ENCODE data around the gene LMOD2. TPM values are rescaled to one million over a fixed set of nuclear protein-coding genes. Genes with fewer than 3 reads are reported as not detected.

Gene LMOD2
- total RNA-seq, 4 donors from 2014 or later: not detected

DNA sequence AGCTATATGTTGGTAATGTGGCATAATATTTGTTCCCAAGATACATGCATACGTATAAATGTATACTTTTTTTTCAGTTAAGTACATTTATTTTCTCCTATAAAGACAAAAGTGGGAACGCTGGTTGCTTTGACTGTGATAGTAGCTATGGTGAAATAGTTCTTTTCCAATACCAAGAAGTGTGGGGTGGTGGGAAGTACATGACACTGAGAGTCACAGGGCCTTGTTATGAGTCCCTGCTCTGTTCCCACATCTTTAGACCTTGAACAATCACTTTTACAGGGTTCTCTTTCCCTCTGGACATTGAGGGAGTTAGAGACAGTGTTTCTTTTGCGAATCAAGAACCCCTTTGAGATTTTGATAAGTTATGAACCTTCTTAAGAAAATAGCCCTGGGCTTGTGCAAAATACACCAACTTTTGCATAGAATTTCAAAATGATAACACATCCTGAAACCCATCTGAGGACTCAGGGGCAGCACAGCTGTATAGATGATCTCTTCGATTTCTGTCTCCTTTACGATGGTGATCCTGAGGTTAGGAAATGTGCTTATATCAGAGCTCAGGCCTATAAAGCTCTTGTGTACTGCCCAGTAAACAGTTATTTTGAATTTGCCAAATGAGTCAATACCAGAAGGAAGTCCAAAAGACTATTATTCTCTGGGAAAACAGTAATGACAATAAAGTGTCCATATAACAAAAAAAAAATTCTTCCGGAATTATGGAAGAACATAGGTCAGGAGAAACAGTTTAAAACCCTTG, 1.1 kb downstream of the LMOD2 start:
- no peaks in the 10 kb centered on the region for H3K9me3 ChIP-seq
- no peaks in the 10 kb centered on the region for H3K4me1 ChIP-seq
- 87 to 91% methylated on average over 6 of the region's 6 CpGs for WGBS, 2 donors
- intact Hi-C loops (cut with DNase I): no loop called here
- H3K27ac ChIP-seq: no peak overlapping the region
- TF ChIP-seq POLR2A (IDR thresholded peaks at IDR 0.05): no peak
- TF ChIP-seq, protein P1, sequence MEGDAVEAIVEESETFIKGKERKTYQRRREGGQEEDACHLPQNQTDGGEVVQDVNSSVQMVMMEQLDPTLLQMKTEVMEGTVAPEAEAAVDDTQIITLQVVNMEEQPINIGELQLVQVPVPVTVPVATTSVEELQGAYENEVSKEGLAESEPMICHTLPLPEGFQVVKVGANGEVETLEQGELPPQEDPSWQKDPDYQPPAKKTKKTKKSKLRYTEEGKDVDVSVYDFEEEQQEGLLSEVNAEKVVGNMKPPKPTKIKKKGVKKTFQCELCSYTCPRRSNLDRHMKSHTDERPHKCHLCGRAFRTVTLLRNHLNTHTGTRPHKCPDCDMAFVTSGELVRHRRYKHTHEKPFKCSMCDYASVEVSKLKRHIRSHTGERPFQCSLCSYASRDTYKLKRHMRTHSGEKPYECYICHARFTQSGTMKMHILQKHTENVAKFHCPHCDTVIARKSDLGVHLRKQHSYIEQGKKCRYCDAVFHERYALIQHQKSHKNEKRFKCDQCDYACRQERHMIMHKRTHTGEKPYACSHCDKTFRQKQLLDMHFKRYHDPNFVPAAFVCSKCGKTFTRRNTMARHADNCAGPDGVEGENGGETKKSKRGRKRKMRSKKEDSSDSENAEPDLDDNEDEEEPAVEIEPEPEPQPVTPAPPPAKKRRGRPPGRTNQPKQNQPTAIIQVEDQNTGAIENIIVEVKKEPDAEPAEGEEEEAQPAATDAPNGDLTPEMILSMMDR (IDR thresholded peaks at IDR 0.05): no peak
- no peak overlapping the region for H3K4me3 ChIP-seq (replicated peaks in 1 of 3)
- DNase-seq: no peak
- H3K27me3 ChIP-seq: no peaks in the 10 kb centered on the region
- no peaks in the 10 kb centered on the region for H3K36me3 ChIP-seq

DNA sequence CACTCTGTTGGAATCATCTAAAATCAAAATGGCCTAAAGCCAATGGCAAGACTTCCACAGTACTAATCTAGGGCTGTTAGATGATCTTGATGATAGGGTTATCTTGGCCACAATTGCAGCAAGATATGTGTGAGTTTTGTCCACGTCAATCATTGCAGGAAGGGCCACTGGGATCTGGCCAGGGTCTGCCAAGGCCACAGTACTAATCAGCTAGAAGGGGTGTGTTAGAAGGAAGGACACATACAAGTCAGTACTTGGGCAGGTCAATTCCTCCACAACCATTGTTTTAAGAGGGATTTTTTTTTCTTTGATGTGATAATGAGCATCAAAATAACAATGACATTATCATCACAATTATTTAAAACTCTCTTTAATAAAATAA, 1.6 kb downstream of the LMOD2 start:
- no peak overlapping the region for H3K4me3 ChIP-seq (replicated peaks in 1 of 3)
- 54 to 78% methylated on average over 1 of the region's 1 CpG for WGBS, 2 donors
- H3K4me1 ChIP-seq: no peaks in the 10 kb centered on the region
- intact Hi-C loops (cut with DNase I): no loop called here
- no peak for DNase-seq
- no peaks in the 10 kb centered on the region for H3K9me3 ChIP-seq
- TF ChIP-seq, protein P1 (IDR thresholded peaks at IDR 0.05): no peak
- no peak for TF ChIP-seq POLR2A (IDR thresholded peaks at IDR 0.05)
- H3K36me3 ChIP-seq: no peaks in the 10 kb centered on the region
- H3K27me3 ChIP-seq: no peaks in the 10 kb centered on the region
- no peak overlapping the region for H3K27ac ChIP-seq

DNA sequence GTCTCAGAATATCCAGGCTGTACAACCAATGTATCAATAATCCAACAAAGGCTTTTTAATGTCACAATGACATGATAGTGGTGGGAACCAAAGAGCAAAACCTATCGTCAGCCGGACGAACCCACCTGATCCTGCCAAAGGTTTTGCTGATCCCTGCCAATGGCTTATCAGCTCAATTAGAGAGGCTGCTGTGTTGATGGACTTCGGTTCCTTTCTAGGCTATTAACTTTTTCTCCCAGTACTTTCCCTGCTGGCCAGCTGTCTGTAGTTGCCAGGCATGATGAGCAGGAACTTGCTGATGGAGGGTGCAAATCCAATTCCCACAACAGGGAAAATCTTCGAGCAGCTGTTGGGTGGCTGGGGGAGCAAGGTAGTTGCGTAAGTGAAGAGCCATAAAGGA, 2.4 kb downstream of the LMOD2 start:
- no peaks in the 10 kb centered on the region for H3K9me3 ChIP-seq
- H3K4me1 ChIP-seq: no peaks in the 10 kb centered on the region
- intact Hi-C loops (cut with DNase I): no loop called here
- no peak for DNase-seq
- TF ChIP-seq, protein P1 (IDR thresholded peaks at IDR 0.05): no peak
- TF ChIP-seq POLR2A (IDR thresholded peaks at IDR 0.05): no peak
- no peaks in the 10 kb centered on the region for H3K27me3 ChIP-seq
- no peaks in the 10 kb centered on the region for H3K36me3 ChIP-seq
- H3K27ac ChIP-seq: no peak overlapping the region
- WGBS, 2 donors: 81 to 83% methylated on average over 6 of the region's 6 CpGs
- H3K4me3 ChIP-seq (replicated peaks in 1 of 3): no peak overlapping the region

DNA sequence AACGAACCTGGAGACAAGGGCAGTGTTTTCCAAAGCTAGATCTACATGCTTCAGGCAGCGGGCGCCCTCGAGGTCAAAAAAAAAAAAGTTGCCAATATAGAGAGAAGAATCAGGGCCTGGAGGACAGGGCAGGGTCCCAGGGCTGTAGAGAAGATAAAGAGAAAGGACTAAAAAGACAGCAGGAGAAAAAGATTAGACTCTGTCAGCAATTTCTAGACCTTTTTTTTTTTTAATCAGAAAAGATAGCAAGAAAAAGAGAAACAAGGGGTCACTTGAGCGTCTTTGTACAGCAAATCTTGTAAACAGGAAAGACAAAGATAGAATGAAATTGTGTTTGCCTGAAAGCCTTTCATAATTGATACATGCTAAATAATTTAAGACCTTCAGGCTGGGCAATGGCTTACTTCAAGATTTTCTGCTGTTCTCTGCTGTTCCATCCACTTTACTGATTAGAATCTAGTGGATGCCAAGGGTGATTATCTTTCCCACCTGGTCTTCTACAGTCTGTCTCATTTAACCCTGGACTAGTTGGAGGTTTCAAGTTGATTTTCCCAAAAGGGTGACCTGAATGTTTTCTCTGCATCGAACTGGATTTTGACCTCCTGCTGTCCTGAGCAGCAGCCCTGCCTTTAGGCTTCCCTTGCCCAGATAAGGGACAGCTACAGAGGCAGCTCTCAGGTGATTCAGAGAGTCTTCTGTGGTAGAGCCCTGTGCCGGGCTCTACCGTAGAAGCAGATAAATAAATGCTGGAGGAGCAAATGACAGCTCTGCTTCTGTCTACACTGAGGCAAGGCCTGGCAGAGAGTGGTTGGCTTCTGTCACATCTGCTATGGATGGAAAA, 5.1 kb downstream of the LMOD2 start:
- intact Hi-C loops (cut with DNase I): no loop called here
- Histone ChIP-seq H3K36me3 (no peaks in the 10 kb centered on the region), H3K4me1 (no peaks in the 10 kb centered on the region), H3K4me3 (replicated peaks in 1 of 3) (no peak overlapping the region), H3K9me3 (no peaks in the 10 kb centered on the region), H3K27me3 (no peaks in the 10 kb centered on the region), H3K27ac (no peak overlapping the region)
- WGBS, 2 donors: 59 to 64% methylated on average over 8 of the region's 8 CpGs
- TF ChIP-seq POLR2A (IDR thresholded peaks at IDR 0.05): no peak
- TF ChIP-seq, protein P1 (IDR thresholded peaks at IDR 0.05): no peak
- DNase-seq: no peak

DNA sequence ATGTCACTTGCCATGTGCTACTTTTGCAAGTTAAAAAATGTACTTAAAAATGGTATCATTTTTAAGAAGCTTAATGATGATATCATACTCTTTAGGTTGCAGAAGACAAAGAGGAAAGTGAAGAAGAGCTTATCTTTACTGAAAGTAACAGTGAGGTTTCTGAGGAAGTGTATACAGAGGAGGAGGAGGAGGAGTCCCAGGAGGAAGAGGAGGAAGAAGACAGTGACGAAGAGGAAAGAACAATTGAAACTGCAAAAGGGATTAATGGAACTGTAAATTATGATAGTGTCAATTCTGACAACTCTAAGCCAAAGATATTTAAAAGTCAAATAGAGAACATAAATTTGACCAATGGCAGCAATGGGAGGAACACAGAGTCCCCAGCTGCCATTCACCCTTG, 6.1 kb downstream of the LMOD2 start:
- DNase-seq: no peak
- Histone ChIP-seq H3K9me3 (no peaks in the 10 kb centered on the region), H3K4me3 (replicated peaks in 1 of 3) (no peak overlapping the region), H3K27me3 (no peaks in the 10 kb centered on the region), H3K27ac (no peak overlapping the region), H3K36me3 (no peaks in the 10 kb centered on the region), H3K4me1 (no peaks in the 10 kb centered on the region)
- no peak for TF ChIP-seq POLR2A (IDR thresholded peaks at IDR 0.05)
- TF ChIP-seq, protein P1 (IDR thresholded peaks at IDR 0.05): no peak
- 74 to 85% methylated on average over 1 of the region's 1 CpG for WGBS, 2 donors
- intact Hi-C loops (cut with DNase I): no loop called here

All from thyroid gland (tissue), 4 donors.